Loucy (cell line): ENCODE measurements around the gene CNPY1.

Source experiments
- H2AFZ ChIP-seq: fragments of 200-600 bp; sonication (generic); 2 replicates; pipeline ENCODE4 v1.6.0; 2016; ENCODE audit warnings: antibody characterized with exemption, mild to moderate bottlenecking, low read length, moderate library complexity
- H3F3A ChIP-seq: fragments of 200-600 bp; 2 replicates; pipeline ENCODE4 v1.6.0; 2016; ENCODE audit warnings: antibody characterized with exemption, low read depth, mild to moderate bottlenecking
- H3K27me3 ChIP-seq: fragments of 200-600 bp; sonication (generic); 2 replicates; pipeline ENCODE4 v1.6.1; 2014; ENCODE audit warnings: low read length, mild to moderate bottlenecking; ENCODE audit not compliant: insufficient read depth, poor library complexity, severe bottlenecking
- H3K36me3 ChIP-seq: fragments of 200-600 bp; sonication (generic); 2 replicates; pipeline ENCODE4 v1.6.1; 2016; ENCODE audit warnings: low read length; ENCODE audit not compliant: insufficient read depth
- H3K4me1 ChIP-seq: fragments of 200-600 bp; sonication (generic); 2 replicates; pipeline ENCODE4 v1.5.1; 2014; ENCODE audit warnings: low read length, mild to moderate bottlenecking; ENCODE audit not compliant: insufficient read depth, poor library complexity, severe bottlenecking
- H3K4me2 ChIP-seq: fragments of 200-600 bp; sonication (generic); 2 replicates; pipeline ENCODE4 v1.6.0; 2014; ENCODE audit warnings: antibody characterized with exemption, low read length, low read depth, mild to moderate bottlenecking; ENCODE audit not compliant: poor library complexity, severe bottlenecking
- H3K4me3 ChIP-seq: fragments of 200-600 bp; sonication (generic); 2 replicates; pipeline ENCODE4 v1.5.1; 2014; ENCODE audit warnings: low read length, mild to moderate bottlenecking, mixed read lengths; ENCODE audit not compliant: poor library complexity, severe bottlenecking
- H3K79me2 ChIP-seq: fragments of 200-600 bp; sonication (generic); 2 replicates; pipeline ENCODE4 v1.6.1; 2014; ENCODE audit warnings: low read length; ENCODE audit not compliant: insufficient read depth
- H3K9ac ChIP-seq: fragments of 200-600 bp; sonication (generic); 2 replicates; pipeline ENCODE4 v1.6.0; 2014; ENCODE audit warnings: mild to moderate bottlenecking, low read depth, low read length, moderate library complexity; ENCODE audit not compliant: poor library complexity, severe bottlenecking
- H3K9me2 ChIP-seq: fragments of 200-600 bp; sonication (generic); replicated peaks from 2 replicates; pipeline ENCODE4 v1.6.1; 2016; ENCODE audit warnings: low read depth, low read length, mixed read lengths
- H3K9me3 ChIP-seq: fragments of 200-600 bp; sonication (generic); 2 replicates; pipeline ENCODE4 v1.6.1; 2014; ENCODE audit warnings: mild to moderate bottlenecking, antibody characterized with exemption, low read length, low read depth; ENCODE audit not compliant: insufficient read depth
- H4K20me1 ChIP-seq: fragments of 200-600 bp; sonication (generic); 2 replicates; pipeline ENCODE4 v1.6.0; 2014; ENCODE audit warnings: antibody characterized with exemption, low read length, mild to moderate bottlenecking; ENCODE audit not compliant: insufficient read depth, poor library complexity, severe bottlenecking
- CTCF ChIP-seq: fragments of 200-600 bp; sonication (generic); conservative IDR thresholded peaks from 2 replicates; pipeline ENCODE4 v1.5.1; 2014; ENCODE audit warnings: mild to moderate bottlenecking, antibody characterized with exemption, low read length
- EZH2phosphoT487 ChIP-seq: fragments of 200-600 bp; IDR thresholded peaks from 2 replicates; pipeline ENCODE4 v1.6.1; 2018; ENCODE audit warnings: antibody characterized with exemption, mild to moderate bottlenecking, moderate library complexity, borderline replicate concordance

The CNPY1 gene

GRCh38 chr7:155584763-155585531 lies 38.6 kb upstream of the CNPY1 start:
- no peak overlapping the region for H3K4me3 ChIP-seq
- H4K20me1 ChIP-seq: no peaks in the 10 kb centered on the region
- no peak overlapping the region for H3K9ac ChIP-seq
- no peak for TF ChIP-seq CTCF
- TF ChIP-seq EZH2phosphoT487: no peak
- H2AFZ ChIP-seq: no peak overlapping the region
- H3K4me2 ChIP-seq: no peak overlapping the region
- peaks cover 6% of the 10 kb centered on the region for H3K4me1 ChIP-seq
- H3K9me3 ChIP-seq: no peaks in the 10 kb centered on the region
- H3K79me2 ChIP-seq: no peaks in the 10 kb centered on the region
- no peaks in the 10 kb centered on the region for H3F3A ChIP-seq
- H3K36me3 ChIP-seq: no peaks in the 10 kb centered on the region
- H3K9me2 ChIP-seq: no peaks in the 10 kb centered on the region
- H3K27me3 ChIP-seq: no peaks in the 10 kb centered on the region

DNA sequence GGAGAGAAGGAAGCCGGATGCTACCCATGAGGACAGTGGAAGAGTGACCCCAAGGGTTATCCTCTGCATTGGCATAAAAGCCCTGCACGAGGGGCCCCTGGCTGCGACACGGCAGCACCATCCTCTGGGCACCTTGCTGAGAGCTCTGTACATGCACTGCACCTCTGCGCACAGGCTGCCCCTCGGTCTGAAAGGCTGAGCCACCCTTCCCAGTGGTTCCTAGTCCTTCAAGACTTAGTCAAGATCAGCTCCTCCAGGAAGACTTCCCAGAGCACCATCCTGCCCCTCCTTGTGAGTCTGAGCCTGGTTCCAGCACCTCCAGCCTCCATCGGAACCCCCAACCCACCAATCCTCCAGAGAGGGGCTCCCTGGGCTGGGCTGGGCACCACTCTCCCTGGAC lies 37.9 kb upstream of the CNPY1 start:
- Histone ChIP-seq H3K9me2 (no peaks in the 10 kb centered on the region), H3K4me2 (no peak overlapping the region), H2AFZ (no peak overlapping the region), H3K27me3 (no peaks in the 10 kb centered on the region), H4K20me1 (no peaks in the 10 kb centered on the region), H3K79me2 (no peaks in the 10 kb centered on the region), H3K4me1 (no peaks in the 10 kb centered on the region), H3K36me3 (no peaks in the 10 kb centered on the region), H3F3A (no peaks in the 10 kb centered on the region), H3K9ac (no peak overlapping the region), H3K9me3 (no peaks in the 10 kb centered on the region), H3K4me3 (no peak overlapping the region)
- no peak for TF ChIP-seq EZH2phosphoT487
- no peak for TF ChIP-seq CTCF

DNA sequence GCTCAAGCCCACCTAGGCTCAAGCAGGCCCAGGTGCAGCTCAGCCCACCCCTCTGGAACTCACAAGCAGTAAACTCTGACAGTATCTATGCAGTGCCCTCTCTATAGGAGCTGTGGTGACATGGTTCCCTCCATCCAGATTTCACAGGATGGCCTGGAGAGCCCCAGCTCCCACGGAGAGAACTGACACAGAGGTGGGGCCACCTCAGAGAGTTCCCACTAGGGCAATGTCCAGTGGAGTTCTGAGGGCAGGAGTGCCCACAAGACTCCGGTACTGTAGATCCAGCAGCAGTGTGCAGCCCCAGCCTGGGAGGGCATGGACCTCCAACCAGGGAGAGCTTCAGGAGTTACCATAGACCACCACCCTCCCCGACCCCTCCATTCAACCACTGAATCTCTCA lies 37.3 kb upstream of the CNPY1 start:
- Histone ChIP-seq H3K36me3 (no peaks in the 10 kb centered on the region), H3K27me3 (no peaks in the 10 kb centered on the region), H3K9me2 (no peaks in the 10 kb centered on the region), H4K20me1 (no peaks in the 10 kb centered on the region), H3K9ac (no peak overlapping the region), H3K4me2 (no peak overlapping the region), H3K4me1 (no peaks in the 10 kb centered on the region), H3F3A (no peaks in the 10 kb centered on the region), H3K79me2 (no peaks in the 10 kb centered on the region), H3K9me3 (no peaks in the 10 kb centered on the region), H3K4me3 (no peak overlapping the region), H2AFZ (no peak overlapping the region)
- no peak for TF ChIP-seq CTCF
- TF ChIP-seq EZH2phosphoT487: no peak
